Liver (tissue), 9 donors: ENCODE data around the gene ZDBF2. TPM values are rescaled to one million over a fixed set of nuclear protein-coding genes. Genes with fewer than 3 reads are reported as not detected.

Experiments used
- DNase-seq: peaks from one replicate; pipeline ENCODE4 v3.0.0-alpha.2; 2017; ENCODE audit warnings: low spot score
- H3K27ac ChIP-seq, 2 donors: one replicate each; pipeline ENCODE4 v1.7.0; 2013; ENCODE audit warnings: inconsistent platforms in 2 of 2, low read length in 2 of 2, control low read depth in 1 of 2, low read depth in 1 of 2, mild to moderate bottlenecking in 1 of 2
- H3K27me3 ChIP-seq, 4 donors: one replicate each; pipeline versions ENCODE4 v1.6.1 to v1.7.0; 2013; ENCODE audit warnings: low read length in 3 of 4, inconsistent platforms in 1 of 4, mild to moderate bottlenecking in 1 of 4, moderate library complexity in 1 of 4; ENCODE audit not compliant: control insufficient read depth in 4 of 4, insufficient read depth in 4 of 4
- H3K36me3 ChIP-seq, 4 donors: one replicate each; pipeline versions ENCODE4 v1.6.1 to v1.7.0; 2013; ENCODE audit warnings: low read length in 3 of 4, mild to moderate bottlenecking in 3 of 4, low read depth in 1 of 4, moderate library complexity in 1 of 4; ENCODE audit not compliant: control insufficient read depth in 4 of 4, insufficient read depth in 3 of 4
- H3K4me1 ChIP-seq, 4 donors: one replicate each; pipeline versions ENCODE4 v1.6.1 to v1.7.0; 2013; ENCODE audit warnings: low read length in 3 of 4, mild to moderate bottlenecking in 3 of 4, moderate library complexity in 1 of 4; ENCODE audit not compliant: control insufficient read depth in 4 of 4, insufficient read depth in 4 of 4
- H3K4me3 ChIP-seq, 3 donors: one replicate each; pipeline versions ENCODE4 v1.6.1 to v1.7.0; 2013; ENCODE audit warnings: low read length in 3 of 3, control low read depth in 1 of 3, low read depth in 1 of 3, mild to moderate bottlenecking in 1 of 3
- H3K9ac ChIP-seq, 2 donors: one replicate each; pipeline ENCODE4 v1.7.0; 2013; ENCODE audit warnings: low read length in 2 of 2, mild to moderate bottlenecking in 2 of 2, moderate library complexity in 2 of 2, control low read depth in 1 of 2, low read depth in 1 of 2
- H3K9me3 ChIP-seq, 4 donors: one replicate each; pipeline versions ENCODE4 v1.6.1 to v1.7.0; 2013; ENCODE audit warnings: low read length in 3 of 4; ENCODE audit not compliant: control insufficient read depth in 4 of 4
- ATF3 ChIP-seq: IDR thresholded peaks from 2 replicates; pipeline ENCODE4 v1.6.1; 2016; ENCODE audit warnings: antibody characterized with exemption
- CTCF ChIP-seq: fragments of 150-350 bp; IDR thresholded peaks from 2 replicates; pipeline ENCODE4 v1.5.1; 2017; ENCODE audit warnings: improper control_type of control experiment, low read depth, low read length; ENCODE audit not compliant: missing input control
- EGR1 ChIP-seq, 2 donors: IDR thresholded peaks; 2 replicates each; pipeline ENCODE4 v1.6.1; 2016 to 2018; ENCODE audit warnings: antibody characterized with exemption in 2 of 2, low read depth in 2 of 2
- FOXA1 ChIP-seq: IDR thresholded peaks from 2 replicates; pipeline ENCODE4 v1.6.1; 2016; ENCODE audit warnings: antibody characterized with exemption
- FOXA2 ChIP-seq: IDR thresholded peaks from 2 replicates; pipeline ENCODE4 v1.6.1; 2016; ENCODE audit warnings: antibody characterized with exemption
- GABPA ChIP-seq, 2 donors: IDR thresholded peaks in 1 of 2; conservative IDR thresholded peaks in 1 of 2; 2 replicates each; pipeline ENCODE4 v1.6.1; 2016; ENCODE audit warnings: antibody characterized with exemption in 2 of 2, mild to moderate bottlenecking in 1 of 2, moderate library complexity in 1 of 2
- HNF4A ChIP-seq, 2 donors: conservative IDR thresholded peaks; 2 replicates each; pipeline ENCODE4 v1.6.1; 2016; ENCODE audit warnings: antibody characterized with exemption in 2 of 2, mild to moderate bottlenecking in 2 of 2
- HNF4G ChIP-seq: IDR thresholded peaks from 2 replicates; pipeline ENCODE4 v1.6.1; 2016; ENCODE audit warnings: antibody characterized with exemption
- JUND ChIP-seq, 2 donors: IDR thresholded peaks; 2 replicates each; pipeline ENCODE4 v1.6.1; 2016; ENCODE audit warnings: antibody characterized with exemption in 2 of 2
- MAX ChIP-seq: IDR thresholded peaks from 2 replicates; pipeline ENCODE4 v1.6.1; 2016; ENCODE audit warnings: antibody characterized with exemption
- NR2F2 ChIP-seq: IDR thresholded peaks from 2 replicates; pipeline ENCODE4 v1.6.1; 2016; ENCODE audit warnings: antibody characterized with exemption
- RAD21 ChIP-seq, 2 donors: IDR thresholded peaks; 2 replicates each; pipeline ENCODE4 v1.6.1; 2016; ENCODE audit warnings: antibody characterized with exemption in 2 of 2, mild to moderate bottlenecking in 2 of 2
- REST ChIP-seq: IDR thresholded peaks from 2 replicates; pipeline ENCODE4 v1.6.1; 2016; ENCODE audit warnings: antibody characterized with exemption, mild to moderate bottlenecking
- RXRA ChIP-seq, 2 donors: IDR thresholded peaks; 2 replicates each; pipeline ENCODE4 v1.6.1; 2017 to 2018; ENCODE audit warnings: antibody characterized with exemption in 2 of 2, mild to moderate bottlenecking in 1 of 2
- SP1 ChIP-seq: IDR thresholded peaks from 2 replicates; pipeline ENCODE4 v1.6.1; 2018; ENCODE audit warnings: antibody characterized with exemption, mild to moderate bottlenecking
- TAF1 ChIP-seq: conservative IDR thresholded peaks from 2 replicates; pipeline ENCODE4 v1.6.1; 2016; ENCODE audit warnings: antibody characterized with exemption, mild to moderate bottlenecking
- YY1 ChIP-seq: IDR thresholded peaks from 2 replicates; pipeline ENCODE4 v1.6.1; 2016; ENCODE audit warnings: antibody characterized with exemption, mild to moderate bottlenecking
- ZBTB33 ChIP-seq: IDR thresholded peaks from 2 replicates; pipeline ENCODE4 v1.6.1; 2016; ENCODE audit warnings: antibody characterized with exemption
- WGBS: extraction: QIAGEN DNeasy Blood & Tissue Kit; methylation state at CpG from one replicate; pipeline ENCODE4 v1.1.7; 2013; 5-methylcytosine and 5-hydroxymethylcytosine counted together
- polyA plus RNA-seq, 2 donors: library from polyadenylated mRNA; stranded (reverse) in 1 of 2; unstranded in 1 of 2; fragments of 200-250 nt in 1 of 2; fragments of >200 nt in 1 of 2; fragmentation: Nextera tagmentation in 1 of 2; extraction: Ambion mirVana in 1 of 2; gene quantifications; one replicate each; pipeline versions ENCODE4 v1.2.1 to v1.2.3, GENCODE V29; 2013 to 2015
- total RNA-seq, 2 donors: library from RNA; depleted of rRNA; stranded (reverse); fragments of >200 nt; gene quantifications; one replicate each; pipeline ENCODE4 v1.2.3, GENCODE V29; 2014
- donor health status: healthy.
- donor health status: healthy.
- donor health status: healthy.
- donor health status: healthy.
- donor health status: healthy.

Gene ZDBF2
- total and polyA plus RNA-seq, 4 donors: 0.97 to 5.9 (median 1.9) TPM

- H3K27me3 ChIP-seq: peaks cover 0 to 16% (median 6%) of the 10 kb centered on the region in 4 donors
- no peak overlapping the region for H3K9ac ChIP-seq
- 51% methylated on average over 10 of the region's 10 CpGs for WGBS
Measured at GRCh38 chr2:206266130-206267125, 8.0 kb upstream of the ZDBF2 start.

More at GRCh38 chr2:206266130-206267125, 8.0 kb upstream of the ZDBF2 start:
- H3K4me3 ChIP-seq: no peak overlapping the region
- DNase-seq: no peak
- TF ChIP-seq GABPA (IDR thresholded peaks at IDR 0.05 in 1 of 2, conservative IDR thresholded peaks at IDR 0.05 in 1 of 2): no peak
- TF ChIP-seq NR2F2: no peak
- TF ChIP-seq ZBTB33: no peak
- no peak for TF ChIP-seq RXRA (IDR thresholded peaks at IDR 0.05)
- no peak for TF ChIP-seq RAD21 (IDR thresholded peaks at IDR 0.05)
- no peak for TF ChIP-seq FOXA2
- TF ChIP-seq YY1: no peak
- no peak for TF ChIP-seq ATF3
- no peak for TF ChIP-seq MAX
- no peak for TF ChIP-seq REST
- TF ChIP-seq EGR1 (IDR thresholded peaks at IDR 0.05; ENCODE audit: low read depth in 2 of 2): no peak
- TF ChIP-seq TAF1: no peak
- no peak for TF ChIP-seq FOXA1
- TF ChIP-seq HNF4G: no peak
- no peak for TF ChIP-seq HNF4A (conservative IDR thresholded peaks at IDR 0.05)
- TF ChIP-seq JUND (IDR thresholded peaks at IDR 0.05): no peak
- TF ChIP-seq SP1: no peak
- TF ChIP-seq CTCF: no peak
- no peaks in the 10 kb centered on the region for H3K36me3 ChIP-seq
- H3K4me1 ChIP-seq: peaks cover 0 to 1% (median 0%) of the 10 kb centered on the region in 4 donors
- no peak overlapping the region for H3K27ac ChIP-seq
- H3K9me3 ChIP-seq: no peaks in the 10 kb centered on the region
